Ecto neural progenitor cell (in vitro differentiated cells): Measurements from ENCODE around the gene EDAR.
A peak's percentile ranks its signal among the peaks of the same experiment; 100 is the strongest.

Experiments
- DNase-seq: peaks from one replicate; pipeline ENCODE4 v3.0.0-alpha.2; 2018; ENCODE audit warnings: low spot score

EDAR gene

GRCh38 chr2:108923736-108924579 is 65.1 kb downstream of the EDAR start:
- DNase-seq: peak; percentile 43

GRCh38 chr2:108923019-108923700 is 65.9 kb downstream of the EDAR start:
- peak; percentile 30 for DNase-seq

GRCh38 chr2:108922141-108922915 is 66.7 kb downstream of the EDAR start:
- peak; percentile 39 for DNase-seq

- DNase-seq: peak; percentile 26
Measured at GRCh38 chr2:108921096-108922030, 67.7 kb downstream of the EDAR start.

GRCh38 chr2:108920686-108921085 is 68.3 kb downstream of the EDAR start:
- no peak for DNase-seq

GRCh38 chr2:108919571-108920373 is 69.2 kb downstream of the EDAR start:
- DNase-seq: peak; percentile 48

- peak; percentile 46 for DNase-seq
Measured at GRCh38 chr2:108918941-108919341, 70.1 kb downstream of the EDAR start.

- DNase-seq: peak; percentile 48
Measured at GRCh38 chr2:108918156-108918874, 70.7 kb downstream of the EDAR start.

GRCh38 chr2:108917526-108917925 is 71.5 kb downstream of the EDAR start:
- no peak for DNase-seq

- DNase-seq: no peak
Measured at GRCh38 chr2:108916796-108917421, 72.1 kb downstream of the EDAR start.

- no peak for DNase-seq
Measured at GRCh38 chr2:108916122-108916795, 72.8 kb downstream of the EDAR start.

- DNase-seq: no peak
Measured at GRCh38 chr2:108912629-108912902, 76.5 kb downstream of the EDAR start.

GRCh38 chr2:108911807-108912628 is 77.0 kb downstream of the EDAR start:
- DNase-seq: no peak

- DNase-seq: no peak
Measured at GRCh38 chr2:108911401-108911800, 77.6 kb downstream of the EDAR start.

- DNase-seq: no peak
Measured at GRCh38 chr2:108910541-108911396, 78.3 kb downstream of the EDAR start.

- no peak for DNase-seq
Measured at GRCh38 chr2:108910011-108910431, 79.0 kb downstream of the EDAR start.

GRCh38 chr2:108909275-108909823 is 79.7 kb downstream of the EDAR start:
- no peak for DNase-seq
